GM10266 (cell line): ENCODE measurements around the gene CUTA.
A peak's percentile ranks its signal among the peaks of the same experiment; 100 is the strongest.

Experiments used
- DNase-seq: peaks from one replicate; pipeline ENCODE4 v3.0.0; 2012; ENCODE audit errors: extremely low spot score
- TF ChIP-seq, protein P1 (sequence below): IDR thresholded peaks from 2 replicates; pipeline ENCODE4 v1.5.1; 2012; ENCODE audit warnings: mild to moderate bottlenecking, low read depth; ENCODE audit not compliant: control insufficient read depth, insufficient read depth; ENCODE audit errors: missing control alignments

CUTA gene

DNA sequence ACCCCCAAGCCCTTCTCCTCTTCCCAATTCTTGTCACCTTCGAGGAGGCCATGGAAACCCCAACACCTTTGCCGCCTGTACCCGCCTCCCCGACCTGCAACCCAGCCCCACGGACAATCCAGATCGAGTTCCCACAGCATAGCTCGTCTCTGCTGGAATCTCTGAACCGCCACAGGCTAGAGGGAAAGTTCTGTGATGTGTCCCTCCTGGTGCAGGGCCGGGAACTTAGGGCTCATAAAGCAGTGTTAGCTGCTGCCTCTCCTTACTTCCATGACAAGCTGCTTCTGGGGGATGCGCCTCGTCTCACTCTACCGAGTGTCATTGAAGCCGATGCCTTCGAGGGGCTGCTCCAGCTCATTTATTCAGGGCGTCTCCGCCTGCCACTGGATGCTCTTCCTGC lies 37.1 kb upstream of the CUTA start:
- TF ChIP-seq, protein P1, sequence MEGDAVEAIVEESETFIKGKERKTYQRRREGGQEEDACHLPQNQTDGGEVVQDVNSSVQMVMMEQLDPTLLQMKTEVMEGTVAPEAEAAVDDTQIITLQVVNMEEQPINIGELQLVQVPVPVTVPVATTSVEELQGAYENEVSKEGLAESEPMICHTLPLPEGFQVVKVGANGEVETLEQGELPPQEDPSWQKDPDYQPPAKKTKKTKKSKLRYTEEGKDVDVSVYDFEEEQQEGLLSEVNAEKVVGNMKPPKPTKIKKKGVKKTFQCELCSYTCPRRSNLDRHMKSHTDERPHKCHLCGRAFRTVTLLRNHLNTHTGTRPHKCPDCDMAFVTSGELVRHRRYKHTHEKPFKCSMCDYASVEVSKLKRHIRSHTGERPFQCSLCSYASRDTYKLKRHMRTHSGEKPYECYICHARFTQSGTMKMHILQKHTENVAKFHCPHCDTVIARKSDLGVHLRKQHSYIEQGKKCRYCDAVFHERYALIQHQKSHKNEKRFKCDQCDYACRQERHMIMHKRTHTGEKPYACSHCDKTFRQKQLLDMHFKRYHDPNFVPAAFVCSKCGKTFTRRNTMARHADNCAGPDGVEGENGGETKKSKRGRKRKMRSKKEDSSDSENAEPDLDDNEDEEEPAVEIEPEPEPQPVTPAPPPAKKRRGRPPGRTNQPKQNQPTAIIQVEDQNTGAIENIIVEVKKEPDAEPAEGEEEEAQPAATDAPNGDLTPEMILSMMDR, result no peak
- no peak for DNase-seq

GRCh38 chr6:33454009-33454946 lies 36.4 kb upstream of the CUTA start, which contains the start of gene ZBTB9:
TSS of gene ZBTB9 (plus strand) at chr6:33454576. CDS start at chr6:33455101, 525 bp downstream.
- TF ChIP-seq, protein P1, result no peak
- peak; percentile 99 for DNase-seq

DNA sequence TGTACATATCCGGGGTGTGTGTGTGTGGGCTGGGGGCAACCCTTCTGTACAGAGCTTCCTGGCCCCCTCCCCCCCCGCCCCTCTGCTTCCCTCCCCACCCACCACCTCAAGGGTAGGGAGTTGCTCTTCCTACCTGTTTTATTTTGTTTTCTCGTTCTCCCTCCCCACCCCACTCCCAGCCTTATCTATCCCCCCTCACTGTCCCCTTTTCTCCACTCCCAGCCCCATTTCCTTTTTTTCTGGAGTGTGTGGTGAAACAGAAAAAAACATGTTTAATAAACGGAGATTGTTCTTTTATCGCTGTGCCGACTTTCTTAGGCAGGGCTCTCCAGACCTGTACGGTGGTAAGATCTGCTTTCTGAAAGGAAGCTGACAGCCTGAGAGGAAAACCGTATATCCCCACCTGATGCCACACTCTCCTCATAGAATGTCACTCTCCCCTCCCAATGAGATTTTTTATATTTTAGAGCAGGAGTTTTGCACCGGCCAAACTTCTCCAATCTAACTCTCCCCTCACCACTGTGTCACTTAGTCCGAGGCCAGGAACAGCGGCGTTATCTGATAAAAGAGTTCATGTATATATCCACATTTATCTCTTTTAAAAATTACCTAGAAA lies 35.6 kb upstream of the CUTA start:
- TF ChIP-seq, protein P1, result no peak
- no peak for DNase-seq

DNA sequence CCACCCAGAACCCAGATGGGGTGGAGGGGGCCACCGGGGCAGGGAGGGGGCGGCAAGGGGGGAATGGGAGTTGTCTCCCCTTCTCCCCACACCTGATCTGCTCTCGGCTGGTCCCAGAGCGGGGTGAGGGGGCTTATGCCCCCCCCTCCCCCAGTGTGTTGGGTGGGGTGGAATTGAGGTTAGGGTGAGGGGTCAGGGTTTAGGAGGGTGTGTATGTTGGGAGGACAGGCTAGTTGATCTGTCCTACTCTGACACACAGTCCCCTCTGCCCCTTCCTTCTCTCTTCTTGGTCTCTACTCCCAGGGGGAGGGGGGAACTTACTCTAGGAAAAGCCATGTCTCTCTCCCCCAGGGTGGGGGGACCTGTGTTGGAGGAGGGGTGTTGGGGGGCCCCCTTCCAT lies 34.6 kb upstream of the CUTA start:
- TF ChIP-seq, protein P1, result no peak
- DNase-seq, result no peak

- TF ChIP-seq, protein P1, result no peak
- no peak for DNase-seq
Observed at GRCh38 chr6:33451606-33452005, 33.7 kb upstream of the CUTA start.

DNA sequence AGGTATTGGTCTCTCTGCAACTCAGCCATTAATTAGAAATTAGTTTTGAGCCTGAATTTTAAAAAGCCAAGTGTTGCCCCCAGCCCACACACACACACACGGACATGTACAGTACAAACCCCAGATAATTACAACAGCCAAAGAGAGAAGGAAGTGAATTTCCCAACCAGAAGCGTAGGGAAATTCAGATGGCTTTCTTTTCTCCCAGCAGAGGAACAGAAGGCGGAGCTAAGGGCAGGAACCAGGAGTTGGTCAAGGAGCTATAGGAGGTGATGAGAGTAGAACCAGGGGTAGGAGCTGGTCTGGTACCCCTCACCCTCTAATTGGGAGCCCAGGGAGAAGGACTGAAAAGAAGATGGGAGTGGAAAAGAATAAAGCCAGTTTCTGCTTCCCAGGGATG lies 32.5 kb upstream of the CUTA start:
- DNase-seq, result no peak
- TF ChIP-seq, protein P1, result no peak

GRCh38 chr6:33446356-33446755 lies 28.4 kb upstream of the CUTA start:
- TF ChIP-seq, protein P1, result no peak
- DNase-seq, result no peak
